ENCODE data around the gene NDUFS8. TPM values are rescaled to one million over a fixed set of nuclear protein-coding genes. Genes with fewer than 3 reads are reported as not detected.
A peak's percentile ranks its signal among the peaks of the same experiment; 100 is the strongest.

The NDUFS8 gene
- total and polyA plus RNA-seq, 9 donors = 67.1 to 108 (median 80.1) TPM

- no peak overlapping the region for H3K4me3 ChIP-seq (ENCODE audit: low read length)
- peak; percentile 60 for DNase-seq
- WGBS (ENCODE audit: insufficient coverage) = 75% methylated on average over 8 of the region's 14 CpGs
- peak overlapping the region; percentile 71 for H3K27ac ChIP-seq (ENCODE audit: low read length)
- H3K9me3 ChIP-seq (replicated peaks; ENCODE audit: control insufficient read depth, low read depth, low read length) = no peaks in the 10 kb centered on the region
- peaks cover 41% of the 10 kb centered on the region for H3K36me3 ChIP-seq (ENCODE audit: control insufficient read depth, insufficient read depth, low read length)
- no peaks in the 10 kb centered on the region for H3K27me3 ChIP-seq (ENCODE audit: control insufficient read depth, insufficient read depth, low read length)
- peaks cover 54% of the 10 kb centered on the region for H3K4me1 ChIP-seq (ENCODE audit: control insufficient read depth, insufficient read depth, low read length)
Observed at GRCh38 chr11:68036717-68037239, 6.3 kb downstream of the NDUFS8 start.

- peak overlapping the region; percentile 85 for H3K27ac ChIP-seq (ENCODE audit: low read length)
- 67% methylated on average over 18 of the region's 20 CpGs for WGBS (ENCODE audit: insufficient coverage)
Observed at GRCh38 chr11:68037411-68038225, 7.1 kb downstream of the NDUFS8 start.

GRCh38 chr11:68038226-68038717 lies 7.8 kb downstream of the NDUFS8 start:
- 39% methylated on average over 13 of the region's 13 CpGs for WGBS (ENCODE audit: insufficient coverage)

More at GRCh38 chr11:68037411-68038225, 7.1 kb downstream of the NDUFS8 start:
- Histone ChIP-seq H3K4me3 (ENCODE audit: low read length) (no peak overlapping the region), H3K4me1 (ENCODE audit: control insufficient read depth, insufficient read depth, low read length) (peaks cover 58% of the 10 kb centered on the region), H3K36me3 (ENCODE audit: control insufficient read depth, insufficient read depth, low read length) (peaks cover 37% of the 10 kb centered on the region), H3K9me3 (replicated peaks; ENCODE audit: control insufficient read depth, low read depth, low read length) (no peaks in the 10 kb centered on the region), H3K27me3 (ENCODE audit: control insufficient read depth, insufficient read depth, low read length) (no peaks in the 10 kb centered on the region)
- no peak for DNase-seq

GRCh38 chr11:68038718-68039525 lies 8.4 kb downstream of the NDUFS8 start, which contains the start of gene TCIRG1:
Gene TCIRG1, plus strand, starts transcription at chr11:68039025. Its CDS starts 2,247 bp downstream, at chr11:68041272.
- peak within 1 kb of the TSS; percentile 61 for H3K4me3 ChIP-seq (ENCODE audit: low read length)
- peak within 1 kb of the TSS; percentile 87 for H3K27ac ChIP-seq (ENCODE audit: low read length)
- DNase-seq = peak; percentile 93
- no peaks in the 10 kb centered on the region for H3K27me3 ChIP-seq (ENCODE audit: control insufficient read depth, insufficient read depth, low read length)
- H3K9me3 ChIP-seq (replicated peaks; ENCODE audit: control insufficient read depth, low read depth, low read length) = no peaks in the 10 kb centered on the region
- peaks cover 24% of the 10 kb centered on the region for H3K36me3 ChIP-seq (ENCODE audit: control insufficient read depth, insufficient read depth, low read length)
- WGBS (ENCODE audit: insufficient coverage) = 8% methylated on average over 44 of the region's 51 CpGs
- H3K4me1 ChIP-seq (ENCODE audit: control insufficient read depth, insufficient read depth, low read length) = peaks cover 71% of the 10 kb centered on the region

More at GRCh38 chr11:68038226-68038717, 7.8 kb downstream of the NDUFS8 start:
- no peak for DNase-seq
- Histone ChIP-seq H3K4me1 (ENCODE audit: control insufficient read depth, insufficient read depth, low read length) (peaks cover 64% of the 10 kb centered on the region), H3K27me3 (ENCODE audit: control insufficient read depth, insufficient read depth, low read length) (no peaks in the 10 kb centered on the region), H3K36me3 (ENCODE audit: control insufficient read depth, insufficient read depth, low read length) (peaks cover 30% of the 10 kb centered on the region), H3K27ac (ENCODE audit: low read length) (peak overlapping the region; percentile 85), H3K4me3 (ENCODE audit: low read length) (peak overlapping the region; percentile 61), H3K9me3 (replicated peaks; ENCODE audit: control insufficient read depth, low read depth, low read length) (no peaks in the 10 kb centered on the region)

GRCh38 chr11:68039526-68040086 lies 9.1 kb downstream of the NDUFS8 start:
- WGBS (ENCODE audit: insufficient coverage) = 8% methylated on average over 4 of the region's 10 CpGs

GRCh38 chr11:68040101-68040956 lies 9.8 kb downstream of the NDUFS8 start:
- peak overlapping the region; percentile 87 for H3K27ac ChIP-seq (ENCODE audit: low read length)
- H3K36me3 ChIP-seq (ENCODE audit: control insufficient read depth, insufficient read depth, low read length) = peaks cover 24% of the 10 kb centered on the region
- peak overlapping the region; percentile 49 for H3K4me3 ChIP-seq (ENCODE audit: low read length)
- no peaks in the 10 kb centered on the region for H3K27me3 ChIP-seq (ENCODE audit: control insufficient read depth, insufficient read depth, low read length)
- H3K4me1 ChIP-seq (ENCODE audit: control insufficient read depth, insufficient read depth, low read length) = peaks cover 77% of the 10 kb centered on the region
- 7% methylated on average over 8 of the region's 22 CpGs for WGBS (ENCODE audit: insufficient coverage)
- no peaks in the 10 kb centered on the region for H3K9me3 ChIP-seq (replicated peaks; ENCODE audit: control insufficient read depth, low read depth, low read length)
- peak; percentile 90 for DNase-seq

More at GRCh38 chr11:68039526-68040086, 9.1 kb downstream of the NDUFS8 start:
- Histone ChIP-seq H3K27me3 (ENCODE audit: control insufficient read depth, insufficient read depth, low read length) (no peaks in the 10 kb centered on the region), H3K9me3 (replicated peaks; ENCODE audit: control insufficient read depth, low read depth, low read length) (no peaks in the 10 kb centered on the region), H3K27ac (ENCODE audit: low read length) (peak overlapping the region; percentile 87), H3K4me1 (ENCODE audit: control insufficient read depth, insufficient read depth, low read length) (peaks cover 77% of the 10 kb centered on the region), H3K4me3 (ENCODE audit: low read length) (peak overlapping the region; percentile 61), H3K36me3 (ENCODE audit: control insufficient read depth, insufficient read depth, low read length) (peaks cover 24% of the 10 kb centered on the region)
- DNase-seq = no peak

GRCh38 chr11:68040957-68041591 lies 10.6 kb downstream of the NDUFS8 start:
- peak overlapping the region; percentile 49 for H3K4me3 ChIP-seq (ENCODE audit: low read length)
- H3K27ac ChIP-seq (ENCODE audit: low read length) = peak overlapping the region; percentile 87
- H3K36me3 ChIP-seq (ENCODE audit: control insufficient read depth, insufficient read depth, low read length) = peaks cover 18% of the 10 kb centered on the region
- peaks cover 77% of the 10 kb centered on the region for H3K4me1 ChIP-seq (ENCODE audit: control insufficient read depth, insufficient read depth, low read length)
- peak; percentile 14 for DNase-seq
- H3K9me3 ChIP-seq (replicated peaks; ENCODE audit: control insufficient read depth, low read depth, low read length) = no peaks in the 10 kb centered on the region
- 65% methylated on average over 19 of the region's 23 CpGs for WGBS (ENCODE audit: insufficient coverage)
- H3K27me3 ChIP-seq (ENCODE audit: control insufficient read depth, insufficient read depth, low read length) = no peaks in the 10 kb centered on the region

- WGBS (ENCODE audit: insufficient coverage) = 68% methylated on average over 7 of the region's 12 CpGs
Observed at GRCh38 chr11:68041617-68042218, 11.2 kb downstream of the NDUFS8 start.

More at GRCh38 chr11:68041617-68042218, 11.2 kb downstream of the NDUFS8 start:
- peaks cover 14% of the 10 kb centered on the region for H3K36me3 ChIP-seq (ENCODE audit: control insufficient read depth, insufficient read depth, low read length)
- peaks cover 73% of the 10 kb centered on the region for H3K4me1 ChIP-seq (ENCODE audit: control insufficient read depth, insufficient read depth, low read length)
- H3K27ac ChIP-seq (ENCODE audit: low read length) = no peak overlapping the region
- H3K27me3 ChIP-seq (ENCODE audit: control insufficient read depth, insufficient read depth, low read length) = no peaks in the 10 kb centered on the region
- DNase-seq = peak; percentile 6
- H3K9me3 ChIP-seq (replicated peaks; ENCODE audit: control insufficient read depth, low read depth, low read length) = no peaks in the 10 kb centered on the region
- H3K4me3 ChIP-seq (ENCODE audit: low read length) = no peak overlapping the region
